ENCODE data around the gene FBXW4. TPM values are rescaled to one million over a fixed set of nuclear protein-coding genes. Genes with fewer than 3 reads are reported as not detected.

The FBXW4 gene
- total and polyA plus RNA-seq, 2 donors (not counting 1 experiment from before 2014, with no cell fraction given): 32.7 to 60.8 TPM

GRCh38 chr10:101736666-101737065 lies 41.7 kb upstream of the FBXW4 start:
- DNase-seq (ENCODE audit: low read depth in 2 of 2): no peak
- no peak overlapping the region for H3K4me2 ChIP-seq (ENCODE audit: extremely low read depth, insufficient read depth, low read length)
- no peak overlapping the region for H3K4me3 ChIP-seq (replicated peaks in 1 of 4; ENCODE audit: control extremely low read depth in 1 of 4, insufficient read depth in 1 of 4, low read depth in 3 of 4, low read length in 4 of 4)
- H3K36me3 ChIP-seq (ENCODE audit: control insufficient read depth, insufficient read depth, low read length): no peaks in the 10 kb centered on the region
- H3K27ac ChIP-seq (ENCODE audit: insufficient read depth, low read length): no peak overlapping the region
- TF ChIP-seq CTCF (conservative IDR thresholded peaks at IDR 0.05 in 1 of 2, IDR thresholded peaks at IDR 0.05 in 1 of 2; ENCODE audit: low read depth in 1 of 2, low read length in 2 of 2) (no peak), EZH2 (IDR thresholded peaks at IDR 0.05; ENCODE audit: low read length, missing control alignments) (no peak)
- H3K27me3 ChIP-seq (ENCODE audit: control insufficient read depth, insufficient read depth, low read length): peaks cover 9% of the 10 kb centered on the region
- no peak overlapping the region for H2AFZ ChIP-seq (ENCODE audit: low read length)
- H3K79me2 ChIP-seq (ENCODE audit: control insufficient read depth, insufficient read depth, low read length): no peaks in the 10 kb centered on the region
- no peaks in the 10 kb centered on the region for H4K20me1 ChIP-seq (ENCODE audit: control insufficient read depth, extremely low read depth, insufficient read depth, low read length)
- no peaks in the 10 kb centered on the region for H3K4me1 ChIP-seq (ENCODE audit: control insufficient read depth, extremely low read depth, insufficient read depth, low read length)
- H3K9ac ChIP-seq (ENCODE audit: insufficient read depth, low read length): no peak overlapping the region
- H3K9me3 ChIP-seq (ENCODE audit: control insufficient read depth, insufficient read depth, low read depth, low read length): no peaks in the 10 kb centered on the region

GRCh38 chr10:101732096-101732495 lies 37.1 kb upstream of the FBXW4 start:
- no peak overlapping the region for H3K27ac ChIP-seq (ENCODE audit: insufficient read depth, low read length)
- no peak overlapping the region for H3K4me2 ChIP-seq (ENCODE audit: extremely low read depth, insufficient read depth, low read length)
- no peaks in the 10 kb centered on the region for H3K79me2 ChIP-seq (ENCODE audit: control insufficient read depth, insufficient read depth, low read length)
- H3K36me3 ChIP-seq (ENCODE audit: control insufficient read depth, insufficient read depth, low read length): no peaks in the 10 kb centered on the region
- H3K9me3 ChIP-seq (ENCODE audit: control insufficient read depth, insufficient read depth, low read depth, low read length): no peaks in the 10 kb centered on the region
- H3K4me3 ChIP-seq (replicated peaks in 1 of 4; ENCODE audit: control extremely low read depth in 1 of 4, insufficient read depth in 1 of 4, low read depth in 3 of 4, low read length in 4 of 4): no peak overlapping the region
- H3K27me3 ChIP-seq (ENCODE audit: control insufficient read depth, insufficient read depth, low read length): peaks cover 2% of the 10 kb centered on the region
- no peaks in the 10 kb centered on the region for H4K20me1 ChIP-seq (ENCODE audit: control insufficient read depth, extremely low read depth, insufficient read depth, low read length)
- no peak overlapping the region for H3K9ac ChIP-seq (ENCODE audit: insufficient read depth, low read length)
- TF ChIP-seq EZH2 (IDR thresholded peaks at IDR 0.05; ENCODE audit: low read length, missing control alignments): no peak
- TF ChIP-seq CTCF (conservative IDR thresholded peaks at IDR 0.05 in 1 of 2, IDR thresholded peaks at IDR 0.05 in 1 of 2; ENCODE audit: low read depth in 1 of 2, low read length in 2 of 2): no peak
- H3K4me1 ChIP-seq (ENCODE audit: control insufficient read depth, extremely low read depth, insufficient read depth, low read length): no peaks in the 10 kb centered on the region
- no peak for DNase-seq (ENCODE audit: low read depth in 2 of 2)
- no peak overlapping the region for H2AFZ ChIP-seq (ENCODE audit: low read length)

GRCh38 chr10:101726115-101726387 lies 31.1 kb upstream of the FBXW4 start:
- no peaks in the 10 kb centered on the region for H3K36me3 ChIP-seq (ENCODE audit: control insufficient read depth, insufficient read depth, low read length)
- H4K20me1 ChIP-seq (ENCODE audit: control insufficient read depth, extremely low read depth, insufficient read depth, low read length): no peaks in the 10 kb centered on the region
- DNase-seq (ENCODE audit: low read depth in 2 of 2): no peak
- H3K9ac ChIP-seq (ENCODE audit: insufficient read depth, low read length): no peak overlapping the region
- no peak overlapping the region for H3K27ac ChIP-seq (ENCODE audit: insufficient read depth, low read length)
- H3K9me3 ChIP-seq (ENCODE audit: control insufficient read depth, insufficient read depth, low read depth, low read length): no peaks in the 10 kb centered on the region
- TF ChIP-seq CTCF (conservative IDR thresholded peaks at IDR 0.05 in 1 of 2, IDR thresholded peaks at IDR 0.05 in 1 of 2; ENCODE audit: low read depth in 1 of 2, low read length in 2 of 2) (no peak), EZH2 (IDR thresholded peaks at IDR 0.05; ENCODE audit: low read length, missing control alignments) (no peak)
- no peak overlapping the region for H2AFZ ChIP-seq (ENCODE audit: low read length)
- no peaks in the 10 kb centered on the region for H3K4me1 ChIP-seq (ENCODE audit: control insufficient read depth, extremely low read depth, insufficient read depth, low read length)
- no peaks in the 10 kb centered on the region for H3K79me2 ChIP-seq (ENCODE audit: control insufficient read depth, insufficient read depth, low read length)
- H3K4me2 ChIP-seq (ENCODE audit: extremely low read depth, insufficient read depth, low read length): no peak overlapping the region
- H3K27me3 ChIP-seq (ENCODE audit: control insufficient read depth, insufficient read depth, low read length): peaks cover 15% of the 10 kb centered on the region
- no peak overlapping the region for H3K4me3 ChIP-seq (replicated peaks in 1 of 4; ENCODE audit: control extremely low read depth in 1 of 4, insufficient read depth in 1 of 4, low read depth in 3 of 4, low read length in 4 of 4)
